HEK293 (cell line): ENCODE measurements around the gene LEFTY1.

ENCODE experiments used
- CTCF ChIA-PET: fragments of 350-600 bp; formaldehyde crosslinking; extraction: SDS; loops from one replicate; lab custom pipeline; 2021; ENCODE audit warnings: antibody characterized with exemption; lab: Yijun Ruan, JAX
- POLR2A ChIA-PET: fragments of 300-600 bp; formaldehyde crosslinking; extraction: SDS; loops from one replicate; lab custom pipeline; 2020; ENCODE audit warnings: antibody characterized with exemption, inconsistent platforms; lab: Yijun Ruan, JAX
- H3K27ac ChIP-seq: fragments of 200-500 bp; sonication (Bioruptor generic); 2 replicates; pipeline ENCODE4 v1.5.1; 2014; ENCODE audit warnings: low read depth, low read length, control low read depth, inconsistent platforms; ENCODE audit errors: extremely low read depth
- H3K36me3 ChIP-seq, 2 experiments: fragments of 200-500 bp in 1 of 2; sonication (Bioruptor generic) in 1 of 2; 1 replicate in 1 of 2; 2 replicates in 1 of 2; pipeline ENCODE4 v1.5.1; 2014 to 2017; ENCODE audit warnings: inconsistent platforms in 2 of 2, low read length in 2 of 2; ENCODE audit not compliant: control insufficient read depth in 2 of 2, insufficient read depth in 1 of 2
- H3K4me1 ChIP-seq: fragments of 200-500 bp; sonication (Bioruptor generic); 2 replicates; pipeline ENCODE4 v1.5.1; 2014; ENCODE audit warnings: mild to moderate bottlenecking, low read length, inconsistent platforms; ENCODE audit not compliant: control insufficient read depth, insufficient read depth
- H3K4me3 ChIP-seq: 2 replicates; pipeline ENCODE4 v1.5.1; 2011; ENCODE audit warnings: low read depth, mild to moderate bottlenecking, control low read depth, low read length, moderate library complexity
- H3K9me3 ChIP-seq: fragments of 200-500 bp; sonication (Bioruptor generic); 2 replicates; pipeline ENCODE4 v1.5.1; 2014; ENCODE audit warnings: low read depth, low read length, inconsistent platforms; ENCODE audit not compliant: control insufficient read depth, insufficient read depth
- EGR2 ChIP-seq: fragments of 450-650 bp; formaldehyde crosslinking; IDR thresholded peaks from 2 replicates; pipeline ENCODE4 v1.5.1; 2016; ENCODE audit warnings: low read depth, missing biosample characterization, missing genetic modification characterization
- PRDM1 ChIP-seq: fragments of 450-650 bp; formaldehyde crosslinking; IDR thresholded peaks from 2 replicates; pipeline ENCODE4; 2016; ENCODE audit warnings: missing biosample characterization, missing genetic modification characterization
- PRDM4 ChIP-seq: fragments of 450-650 bp; formaldehyde crosslinking; IDR thresholded peaks from 2 replicates; pipeline ENCODE4 v1.5.1; 2017; ENCODE audit warnings: missing biosample characterization, missing genetic modification characterization
- TSHZ1 ChIP-seq: fragments of 450-650 bp; formaldehyde crosslinking; IDR thresholded peaks from 2 replicates; pipeline ENCODE4 v1.5.1; 2016; ENCODE audit warnings: missing biosample characterization, missing genetic modification characterization, borderline replicate concordance
- ZBTB17 ChIP-seq: fragments of 450-650 bp; formaldehyde crosslinking; IDR thresholded peaks from 2 replicates; pipeline ENCODE4 v1.5.1; 2016; ENCODE audit warnings: missing biosample characterization, missing genetic modification characterization
- ZEB2 ChIP-seq: fragments of 450-650 bp; formaldehyde crosslinking; IDR thresholded peaks from 2 replicates; pipeline ENCODE4 v1.5.1; 2016; ENCODE audit warnings: missing biosample characterization, missing genetic modification characterization
- ZNF18 ChIP-seq: fragments of 450-650 bp; formaldehyde crosslinking; IDR thresholded peaks from 2 replicates; pipeline ENCODE4 v1.5.1; 2016; ENCODE audit warnings: missing biosample characterization, missing genetic modification characterization
- ZNF184 ChIP-seq: fragments of 450-650 bp; IDR thresholded peaks from 2 replicates; pipeline ENCODE4 v1.5.1; 2018; ENCODE audit warnings: missing biosample characterization, mild to moderate bottlenecking, missing genetic modification characterization
- ZNF248 ChIP-seq: fragments of 450-650 bp; formaldehyde crosslinking; IDR thresholded peaks from 2 replicates; pipeline ENCODE4 v1.5.1; 2017; ENCODE audit warnings: missing biosample characterization, missing genetic modification characterization
- ZNF266 ChIP-seq: fragments of 450-650 bp; formaldehyde crosslinking; IDR thresholded peaks from 2 replicates; pipeline ENCODE4 v1.5.1; 2016; ENCODE audit warnings: missing biosample characterization, missing genetic modification characterization, low read depth
- ZNF335 ChIP-seq: fragments of 450-650 bp; formaldehyde crosslinking; conservative IDR thresholded peaks from 2 replicates; pipeline ENCODE4 v1.5.1; 2016; ENCODE audit warnings: missing biosample characterization, missing genetic modification characterization
- ZNF354C ChIP-seq: fragments of 450-650 bp; formaldehyde crosslinking; IDR thresholded peaks from 2 replicates; pipeline ENCODE4 v1.5.1; 2016; ENCODE audit warnings: missing biosample characterization, missing genetic modification characterization, low read depth, borderline replicate concordance
- ZNF544 ChIP-seq: fragments of 450-650 bp; formaldehyde crosslinking; IDR thresholded peaks from 2 replicates; pipeline ENCODE4 v1.5.0; 2017; ENCODE audit warnings: missing biosample characterization, missing genetic modification characterization
- ZNF660 ChIP-seq: fragments of 450-650 bp; IDR thresholded peaks from 2 replicates; pipeline ENCODE4 v1.5.1; 2018; ENCODE audit warnings: missing biosample characterization, mild to moderate bottlenecking, missing genetic modification characterization
- ZNF677 ChIP-seq: fragments of 450-650 bp; IDR thresholded peaks from 2 replicates; pipeline ENCODE4 v1.5.0; 2018; ENCODE audit warnings: missing biosample characterization, mild to moderate bottlenecking, missing genetic modification characterization, moderate library complexity
- TF ChIP-seq, protein P1 (sequence below): fragments of 450-650 bp; IDR thresholded peaks from 2 replicates; pipeline ENCODE4 v1.5.1; 2018; ENCODE audit warnings: missing biosample characterization, mild to moderate bottlenecking, missing genetic modification characterization

LEFTY1 gene

GRCh38 chr1:225851805-225852204, 37.1 kb downstream of the LEFTY1 start:
- POLR2A ChIA-PET, result no interaction called here

DNA sequence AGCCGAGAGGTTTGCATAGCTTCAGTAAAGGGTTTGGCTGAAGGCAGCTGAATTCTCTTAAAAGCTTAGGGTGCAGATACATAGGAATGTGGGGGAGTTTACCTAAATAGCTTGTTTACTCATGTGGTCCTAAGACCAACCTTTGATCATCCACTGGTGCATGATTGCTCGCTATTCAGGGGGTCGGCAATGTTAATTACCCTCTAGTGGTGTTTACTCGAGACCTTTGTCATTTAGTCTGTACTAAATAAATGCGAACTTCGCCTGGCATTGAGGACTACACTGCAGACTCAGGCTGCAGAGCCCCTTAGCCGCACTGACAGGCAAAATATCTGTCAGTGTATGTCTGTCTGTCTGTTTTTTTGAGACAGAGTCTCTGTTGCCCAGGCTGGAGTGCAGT, 38.6 kb downstream of the LEFTY1 start:
- CTCF ChIA-PET, result interaction anchor here (0.6 to 8.2 kb wide), 7 partner anchors 27 to 376 kb away, joined by 3 to 104 read pairs (median 3); no protein-coding TSS in a partner anchor
- no peaks in the 10 kb centered on the region for H3K9me3 ChIP-seq
- TF ChIP-seq ZEB2 (tag by site-specific recombination), result no peak
- TF ChIP-seq, all 188 proteins: peak for 0
- Histone ChIP-seq H3K4me1 (no peaks in the 10 kb centered on the region), H3K27ac (no peak overlapping the region), H3K36me3 (peaks cover 4 to 70% of the 10 kb centered on the region in 2 experiments; a peak in 2 of 3 replicates), H3K4me3 (no peak overlapping the region)
- POLR2A ChIA-PET, result interaction anchor here (0.9 to 1.6 kb wide), 3 partner anchors 9 to 37 kb away, joined by 3 to 5 read pairs (median 4); partner anchors contain the start of gene TMEM63A

More at GRCh38 chr1:225851805-225852204, 37.1 kb downstream of the LEFTY1 start:
- no peak overlapping the region for H3K27ac ChIP-seq
- H3K36me3 ChIP-seq, result peaks cover 4 to 72% of the 10 kb centered on the region in 2 experiments; a peak in 2 of 3 replicates
- no peak overlapping the region for H3K4me3 ChIP-seq
- CTCF ChIA-PET, result interaction anchor here (0.7 to 1.2 kb wide), 2 partner anchors 80 to 377 kb away, joined by 3 read pairs; no protein-coding TSS in a partner anchor
- no peak for TF ChIP-seq ZNF266 (tag by site-specific recombination)
- TF ChIP-seq EGR2, result 0 out of 2 replicates have a peak, but pooled peaks have one; percentile 29
- TF ChIP-seq PRDM1 (tag by site-specific recombination), result 0 out of 2 replicates have a peak, but pooled peaks have one; percentile 12
- H3K4me1 ChIP-seq, result no peaks in the 10 kb centered on the region
- no peaks in the 10 kb centered on the region for H3K9me3 ChIP-seq

- ChIA-PET CTCF (interaction anchor here (0.6 to 8.2 kb wide), 6 partner anchors 27 to 378 kb away, joined by 3 to 104 read pairs (median 3); no protein-coding TSS in a partner anchor), POLR2A (interaction anchor here (0.9 to 1.6 kb wide), 3 partner anchors 8 to 37 kb away, joined by 3 to 5 read pairs (median 4); partner anchors contain the start of gene TMEM63A)
- H3K36me3 ChIP-seq, result peaks cover 4 to 68% of the 10 kb centered on the region in 2 experiments; a peak in 2 of 3 replicates
- no peaks in the 10 kb centered on the region for H3K9me3 ChIP-seq
- H3K4me1 ChIP-seq, result no peaks in the 10 kb centered on the region
- H3K27ac ChIP-seq, result no peak overlapping the region
- no peak for TF ChIP-seq ZNF354C (tag by site-specific recombination)
- TF ChIP-seq ZNF18 (tag by site-specific recombination), result no peak
- TF ChIP-seq, protein P1, sequence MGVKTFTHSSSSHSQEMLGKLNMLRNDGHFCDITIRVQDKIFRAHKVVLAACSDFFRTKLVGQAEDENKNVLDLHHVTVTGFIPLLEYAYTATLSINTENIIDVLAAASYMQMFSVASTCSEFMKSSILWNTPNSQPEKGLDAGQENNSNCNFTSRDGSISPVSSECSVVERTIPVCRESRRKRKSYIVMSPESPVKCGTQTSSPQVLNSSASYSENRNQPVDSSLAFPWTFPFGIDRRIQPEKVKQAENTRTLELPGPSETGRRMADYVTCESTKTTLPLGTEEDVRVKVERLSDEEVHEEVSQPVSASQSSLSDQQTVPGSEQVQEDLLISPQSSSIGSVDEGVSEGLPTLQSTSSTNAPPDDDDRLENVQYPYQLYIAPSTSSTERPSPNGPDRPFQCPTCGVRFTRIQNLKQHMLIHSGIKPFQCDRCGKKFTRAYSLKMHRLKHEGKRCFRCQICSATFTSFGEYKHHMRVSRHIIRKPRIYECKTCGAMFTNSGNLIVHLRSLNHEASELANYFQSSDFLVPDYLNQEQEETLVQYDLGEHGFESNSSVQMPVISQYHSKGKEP, result 0 out of 2 replicates have a peak, but pooled peaks have one; percentile 49
- peak; percentile 56; the same call in 1 of the 2 replicates for TF ChIP-seq ZNF184 (tag by site-specific recombination)
- no peak for TF ChIP-seq TSHZ1 (tag by site-specific recombination)
- peak; percentile 48; the same call in 1 of the 2 replicates for TF ChIP-seq ZBTB17 (tag by site-specific recombination)
- TF ChIP-seq PRDM4 (tag by site-specific recombination), result no peak
- peak; percentile 46; the same call in 1 of the 2 replicates for TF ChIP-seq ZNF335 (tag by site-specific recombination)
- TF ChIP-seq ZNF544 (tag by site-specific recombination), result peak; percentile 73; the same call in 1 of the 2 replicates
- TF ChIP-seq ZNF248, result 0 out of 2 replicates have a peak, but pooled peaks have one; percentile 30
- TF ChIP-seq ZNF677 (tag by site-specific recombination), result 0 out of 2 replicates have a peak, but pooled peaks have one; percentile 15
- 0 out of 2 replicates have a peak, but pooled peaks have one; percentile 34 for TF ChIP-seq ZNF660 (tag by site-specific recombination)
- no peak overlapping the region for H3K4me3 ChIP-seq
Observed at GRCh38 chr1:225849925-225850324, 39.0 kb downstream of the LEFTY1 start.
